Endothelial cell of umbilical vein (primary cell): ENCODE measurements around the gene HCFC1R1. TPM values are rescaled to one million over a fixed set of nuclear protein-coding genes. Genes with fewer than 3 reads are reported as not detected.

Source experiments
- BruUV-seq: library from RNA; stranded (reverse); fragments of 400-500 nt; replicated peaks from 2 replicates; lab custom pipeline; 2021; lab: Mats Ljungman, UMichigan
- CTCF ChIA-PET: fragments of 300-600, 350-600 bp; sonication (Branson Sonifier 250); formaldehyde crosslinking; loops from one replicate; lab custom pipeline; 2021; ENCODE audit warnings: antibody characterized with exemption, inconsistent platforms; lab: Charles Lee
- POLR2A ChIA-PET: fragments of 300-600, 350-600 bp; sonication (Branson Sonifier 250); formaldehyde crosslinking; loops from one replicate; lab custom pipeline; 2021; ENCODE audit warnings: antibody characterized with exemption, inconsistent platforms; lab: Charles Lee
- DNase-seq: peaks from one replicate; pipeline ENCODE4 v3.0.0-alpha.2; 2011; ENCODE audit warnings: low read depth, low spot score
- FAIRE-seq: peaks from 2 replicates; lab custom pipeline; 2011; peaks lifted over from hg19 to GRCh38; lab: Jason Lieb, UNC
- H2AFZ ChIP-seq: 2 replicates; pipeline ENCODE4 v1.6.0; 2012; ENCODE audit warnings: low read depth, low read length, control low read depth, inconsistent platforms
- H3K27ac ChIP-seq: 2 replicates; pipeline ENCODE4 v1.5.1; 2011; ENCODE audit warnings: low read depth, mild to moderate bottlenecking, control low read depth, low read length, moderate library complexity; ENCODE audit not compliant: insufficient read depth
- H3K27me3 ChIP-seq, 2 experiments: 2 replicates each; pipeline versions ENCODE4 v1.6.0 to v1.6.1; 2011; ENCODE audit warnings: low read length in 2 of 2, mixed read lengths in 1 of 2; ENCODE audit not compliant: control insufficient read depth in 2 of 2, insufficient read depth in 2 of 2
- H3K36me3 ChIP-seq, 2 experiments: 2 replicates in 1 of 2; 3 replicates in 1 of 2; pipeline ENCODE4 v1.5.1; 2011; ENCODE audit warnings: low read length in 2 of 2, mild to moderate bottlenecking in 1 of 2, moderate library complexity in 1 of 2; ENCODE audit not compliant: control insufficient read depth in 2 of 2, insufficient read depth in 2 of 2; ENCODE audit errors: extremely low read depth in 1 of 2
- H3K4me1 ChIP-seq: 3 replicates; pipeline ENCODE4 v1.5.1; 2011; ENCODE audit warnings: mild to moderate bottlenecking, low read length; ENCODE audit not compliant: control insufficient read depth, insufficient read depth; ENCODE audit errors: extremely low read depth
- H3K4me2 ChIP-seq: 2 replicates; pipeline ENCODE4 v1.6.1; 2011; ENCODE audit warnings: low read length, control low read depth, mixed read lengths; ENCODE audit not compliant: insufficient read depth
- H3K4me3 ChIP-seq, 3 experiments: fragments of 200-600 bp in 1 of 3; sonication (generic), shearing (Covaris generic) in 1 of 3; replicated peaks in 1 of 3; 2 replicates each; pipeline ENCODE4 v1.5.1; 2011 to 2016; ENCODE audit warnings: control low read depth in 3 of 3, low read length in 3 of 3, mild to moderate bottlenecking in 2 of 3, inconsistent platforms in 1 of 3, low read depth in 1 of 3, moderate library complexity in 1 of 3; ENCODE audit not compliant: insufficient read depth in 1 of 3
- H3K79me2 ChIP-seq: 2 replicates; pipeline ENCODE4 v1.6.0; 2012; ENCODE audit warnings: low read length, inconsistent platforms; ENCODE audit not compliant: control insufficient read depth, insufficient read depth
- H3K9ac ChIP-seq: replicated peaks from 2 replicates; pipeline ENCODE3; 2011; ENCODE audit warnings: low read length, control low read depth; ENCODE audit not compliant: insufficient read depth; ENCODE audit errors: extremely low read depth
- H3K9me1 ChIP-seq: replicated peaks from 3 replicates; pipeline ENCODE4 v1.6.0; 2011; ENCODE audit warnings: mild to moderate bottlenecking, low read length; ENCODE audit not compliant: control insufficient read depth, insufficient read depth; ENCODE audit errors: extremely low read depth
- H3K9me3 ChIP-seq: replicated peaks from 2 replicates; pipeline ENCODE4 v1.5.1; 2012; ENCODE audit warnings: low read length, inconsistent platforms; ENCODE audit not compliant: control insufficient read depth, insufficient read depth
- H4K20me1 ChIP-seq: replicated peaks from 2 replicates; pipeline ENCODE3; 2011; ENCODE audit warnings: mild to moderate bottlenecking, low read length; ENCODE audit not compliant: control insufficient read depth, insufficient read depth; ENCODE audit errors: extremely low read depth
- CTCF ChIP-seq, 2 donors: IDR thresholded peaks; 1 replicate in 1 of 2; 2 replicates in 1 of 2; pipeline ENCODE4 v1.5.1; 2011; ENCODE audit warnings: low read length in 2 of 2, mild to moderate bottlenecking in 2 of 2, moderate library complexity in 2 of 2, control low read depth in 1 of 2, inconsistent platforms in 1 of 2, low read depth in 1 of 2; ENCODE audit not compliant: insufficient read depth in 1 of 2; ENCODE audit errors: extremely low read depth in 1 of 2
- EZH2 ChIP-seq: IDR thresholded peaks from 2 replicates; pipeline ENCODE4 v1.6.1; 2012; ENCODE audit warnings: borderline replicate concordance, low read depth, mild to moderate bottlenecking, moderate library complexity, low read length, inconsistent platforms; ENCODE audit not compliant: severe bottlenecking
- FOS ChIP-seq: IDR thresholded peaks from 2 replicates; pipeline ENCODE4 v1.6.1; 2011; ENCODE audit warnings: mild to moderate bottlenecking, low read length, moderate library complexity, borderline replicate concordance; ENCODE audit not compliant: insufficient read depth
- GATA2 ChIP-seq: IDR thresholded peaks from 2 replicates; pipeline ENCODE4 v1.7.0; 2011; ENCODE audit warnings: low read depth, mild to moderate bottlenecking, moderate library complexity, mixed read lengths, low read length; ENCODE audit not compliant: insufficient read length, insufficient read depth
- JUN ChIP-seq: IDR thresholded peaks from 2 replicates; pipeline ENCODE4 v1.6.1; 2011; ENCODE audit warnings: borderline replicate concordance, low read depth; ENCODE audit not compliant: insufficient read length, insufficient read depth
- MAX ChIP-seq: IDR thresholded peaks from 2 replicates; pipeline ENCODE4 v1.6.1; 2011; ENCODE audit not compliant: insufficient read depth, insufficient read length
- MYC ChIP-seq: IDR thresholded peaks from one replicate; pipeline ENCODE4 v1.6.1; 2011; ENCODE audit warnings: mild to moderate bottlenecking, low read depth, low read length
- POLR2A ChIP-seq: IDR thresholded peaks from 2 replicates; pipeline ENCODE4 v1.6.1; 2012; ENCODE audit warnings: low read depth, mild to moderate bottlenecking, control low read depth, low read length
- POLR2AphosphoS5 ChIP-seq: IDR thresholded peaks from 2 replicates; pipeline ENCODE4 v1.6.1; 2012; ENCODE audit warnings: low read depth, mild to moderate bottlenecking, control low read depth, low read length, moderate library complexity; ENCODE audit not compliant: insufficient read depth
- dilution Hi-C: fragments of 300-500 bp; cut with MboI; formaldehyde crosslinking; loops from one replicate; pipeline ENCODE4 v1.15.0; 2019; ENCODE audit warnings: low sequenced_read_pairs; ENCODE audit not compliant: extremely low pct_ligation_motif_present
- intact Hi-C: fragments of 100-400 bp; cut with micrococcal nuclease; formaldehyde crosslinking; loops from one replicate; pipeline ENCODE4 v1.10.0; 2022
- polyA plus RNA-seq, 4 experiments: library from polyadenylated mRNA; depleted of rRNA in 3 of 4; stranded (reverse) in 3 of 4; unstranded in 1 of 4; fragments of >200 nt; gene quantifications; 2 replicates each; pipeline versions ENCODE4 v1.2.1 to v1.2.3, GENCODE V29; 2011 to 2012; ENCODE audit warnings: missing spikeins in 1 of 4
- total RNA-seq: library from RNA; stranded (reverse); gene quantifications from 2 replicates; pipeline ENCODE4 v1.2.3, GENCODE V29; 2021

The HCFC1R1 gene
- total and polyA plus RNA-seq, 2 donors (not counting 3 experiments of a cell fraction or from before 2014, with no cell fraction given): 28.7 to 49.3 TPM

GRCh38 chr16:3045758-3046640 lies 22.3 kb upstream of the HCFC1R1 start, which contains the start of gene MMP25:
Gene MMP25 (plus strand): TSS chr16:3046561. CDS start chr16:3046918, 357 bp downstream.
- H3K4me1 ChIP-seq: peaks cover 2% of the 10 kb centered on the region
- DNase-seq (no peak), FAIRE-seq (no peak)
- H3K4me2 ChIP-seq: peak within 1 kb of the TSS; percentile 86
- no peaks in the 10 kb centered on the region for H3K9me3 ChIP-seq
- no peaks in the 10 kb centered on the region for H3K36me3 ChIP-seq
- no TSS peak for BruUV-seq
- ChIA-PET CTCF (interaction anchor here (1.5 to 14.7 kb wide), 2 partner anchors 15 to 84 kb away, joined by 7 to 200 read pairs; no protein-coding TSS in a partner anchor), POLR2A (no interaction called here)
- H2AFZ ChIP-seq: peak within 1 kb of the TSS; percentile 85
- H3K27me3 ChIP-seq: peaks cover 18 to 27% of the 10 kb centered on the region in 2 experiments
- H3K9me1 ChIP-seq: no peaks in the 10 kb centered on the region
- no peak within 1 kb of the TSS for H3K27ac ChIP-seq
- no peaks in the 10 kb centered on the region for H3K79me2 ChIP-seq
- intact Hi-C loops (no loop called here), dilution Hi-C loops (no loop called here)
- peak; percentile 82 for TF ChIP-seq EZH2
- TF ChIP-seq MYC: no peak
- H3K4me3 ChIP-seq: peak within 1 kb of the TSS; percentile 24 to 46 (median 37)
- H4K20me1 ChIP-seq: no peaks in the 10 kb centered on the region
- H3K9ac ChIP-seq: no peak within 1 kb of the TSS

GRCh38 chr16:3044708-3045107 lies 21.0 kb upstream of the HCFC1R1 start:
- Histone ChIP-seq H4K20me1 (no peaks in the 10 kb centered on the region), H3K9me3 (no peaks in the 10 kb centered on the region), H3K9me1 (no peaks in the 10 kb centered on the region), H3K4me3 (no peak overlapping the region), H3K4me1 (peaks cover 2% of the 10 kb centered on the region), H3K27ac (no peak overlapping the region), H3K36me3 (no peaks in the 10 kb centered on the region), H3K79me2 (no peaks in the 10 kb centered on the region), H3K9ac (no peak overlapping the region), H3K4me2 (no peak overlapping the region), H2AFZ (no peak overlapping the region), H3K27me3 (peaks cover 18 to 26% of the 10 kb centered on the region in 2 experiments)
- ChIA-PET CTCF (interaction anchor here (1.5 to 14.7 kb wide), 2 partner anchors 14 to 85 kb away, joined by 7 to 200 read pairs; no protein-coding TSS in a partner anchor), POLR2A (no interaction called here)
- intact Hi-C loops (no loop called here), dilution Hi-C loops (no loop called here)
- BruUV-seq: no TSS peak
- DNase-seq (no peak), FAIRE-seq (no peak)
- TF ChIP-seq JUN: no peak
- no peak for TF ChIP-seq POLR2AphosphoS5
- no peak for TF ChIP-seq FOS
- TF ChIP-seq GATA2: no peak
- no peak for TF ChIP-seq POLR2A
- TF ChIP-seq MAX: no peak
- TF ChIP-seq EZH2: no peak
- TF ChIP-seq CTCF (IDR thresholded peaks at IDR 0.05; ENCODE audit: extremely low read depth in 1 of 2, insufficient read depth in 1 of 2, low read depth in 1 of 2, low read length in 2 of 2): no peak
- TF ChIP-seq MYC: no peak
